HepG2 (cell line): ENCODE measurements around the gene ARHGAP31. TPM values are rescaled to one million over a fixed set of nuclear protein-coding genes. Genes with fewer than 3 reads are reported as not detected.

Experiments
- ATAC-seq: fragments of 200-7000 bp; cut with Tn5 transposase; 3 replicates; pipeline ENCODE4 v1.9.1; 2020; ENCODE audit warnings: mild to moderate bottlenecking, moderate library complexity
- BruUV-seq: library from RNA; stranded (reverse); fragments of 400-500 nt; replicated peaks from 2 replicates; lab custom pipeline; 2021; lab: Mats Ljungman, UMichigan
- CTCF ChIA-PET: fragments of 300-600 bp; formaldehyde crosslinking; extraction: SDS; loops from one replicate; lab custom pipeline; 2021; ENCODE audit warnings: low total read pairs, inconsistent platforms, low intra/inter-chr PET ratio; lab: Yijun Ruan, JAX
- POLR2A ChIA-PET: fragments of 350-600 bp; sonication (Branson Sonifier 250); formaldehyde crosslinking; loops from one replicate; lab custom pipeline; 2020; ENCODE audit warnings: antibody characterized with exemption, inconsistent platforms; lab: Yijun Ruan, JAX
- DNase-seq: peaks from one replicate; pipeline ENCODE4 v3.0.0-alpha.2; 2015; ENCODE audit warnings: low spot score
- FAIRE-seq: peaks from 3 replicates; lab custom pipeline; 2011; peaks lifted over from hg19 to GRCh38; lab: Jason Lieb, UNC
- H2AFZ ChIP-seq: one replicate; pipeline ENCODE4 v1.6.1; 2011; ENCODE audit warnings: low read length, inconsistent platforms
- H3K27ac ChIP-seq: fragments of 300-600 bp; 3 replicates; pipeline ENCODE4 v1.8.0; 2011; ENCODE audit warnings: mixed run types, mild to moderate bottlenecking, mixed read lengths, low read length, inconsistent platforms; ENCODE audit not compliant: insufficient read depth; ENCODE audit errors: extremely low read length
- H3K27me3 ChIP-seq, 2 experiments: fragments of 200-600 bp in 1 of 2; 2 replicates in 1 of 2; 3 replicates in 1 of 2; pipeline versions ENCODE4 v1.6.0 to v1.8.0; 2011; ENCODE audit warnings: low read length in 2 of 2, mild to moderate bottlenecking in 2 of 2, moderate library complexity in 2 of 2, inconsistent platforms in 1 of 2; ENCODE audit not compliant: insufficient read depth in 2 of 2, control insufficient read depth in 1 of 2
- H3K36me3 ChIP-seq, 2 experiments: fragments of 200-600 bp in 1 of 2; replicated peaks in 1 of 2; 2 replicates in 1 of 2; 3 replicates in 1 of 2; pipeline versions ENCODE4 v1.5.1 to v1.8.0; 2011; ENCODE audit warnings: low read length in 2 of 2, inconsistent platforms in 1 of 2; ENCODE audit not compliant: insufficient read depth in 2 of 2, control insufficient read depth in 1 of 2
- H3K4me1 ChIP-seq: 2 replicates; pipeline ENCODE4 v1.5.1; 2012; ENCODE audit warnings: low read length, inconsistent platforms; ENCODE audit not compliant: insufficient read depth
- H3K4me2 ChIP-seq: 2 replicates; pipeline ENCODE4 v1.6.0; 2011; ENCODE audit warnings: low read depth, low read length, inconsistent platforms
- H3K4me3 ChIP-seq, 3 experiments: fragments of 200-600 bp in 1 of 3; sonication (generic), shearing (Covaris generic) in 1 of 3; replicated peaks in 1 of 3; 2 replicates each; pipeline ENCODE4 v1.5.1; 2011 to 2016; ENCODE audit warnings: low read length in 3 of 3, inconsistent platforms in 2 of 3, low read depth in 2 of 3, mild to moderate bottlenecking in 2 of 3, control low read depth in 1 of 3, mixed read lengths in 1 of 3; ENCODE audit not compliant: insufficient read depth in 1 of 3
- H3K79me2 ChIP-seq: one replicate; pipeline ENCODE4 v1.6.1; 2011; ENCODE audit warnings: low read length, inconsistent platforms; ENCODE audit not compliant: insufficient read depth
- H3K9ac ChIP-seq: 2 replicates; pipeline ENCODE4 v1.6.0; 2011; ENCODE audit warnings: mild to moderate bottlenecking, low read depth, low read length, inconsistent platforms; ENCODE audit not compliant: insufficient read depth
- H3K9me3 ChIP-seq: 2 replicates; pipeline ENCODE4 v1.5.1; 2012; ENCODE audit warnings: mild to moderate bottlenecking, low read length
- H4K20me1 ChIP-seq: 2 replicates; pipeline ENCODE4 v1.6.0; 2011; ENCODE audit warnings: inconsistent platforms, mild to moderate bottlenecking, low read length, moderate library complexity; ENCODE audit not compliant: insufficient read depth
- FOXO4 ChIP-seq: sonication (generic); formaldehyde crosslinking; conservative IDR thresholded peaks from 2 replicates; pipeline ENCODE4 v1.8.1; 2023; ENCODE audit warnings: missing genetic modification reagents
- GATAD1 ChIP-seq: IDR thresholded peaks from 2 replicates; pipeline ENCODE4 v1.6.1; 2016; ENCODE audit warnings: missing genetic modification reagents, missing compliant biosample characterization
- GATAD2A ChIP-seq: IDR thresholded peaks from 2 replicates; pipeline ENCODE4 v1.6.1; 2016
- SRF ChIP-seq: IDR thresholded peaks from 2 replicates; pipeline ENCODE4 v1.6.1; 2011; ENCODE audit warnings: mild to moderate bottlenecking, low read depth, low read length, moderate library complexity
- STAG1 ChIP-seq: sonication (generic); formaldehyde crosslinking; IDR thresholded peaks from 2 replicates; pipeline ENCODE4 v1.4.0; 2020; ENCODE audit warnings: missing genetic modification reagents
- ZFP90 ChIP-seq: sonication (generic); formaldehyde crosslinking; IDR thresholded peaks from 2 replicates; pipeline ENCODE4 v1.8.0; 2022; ENCODE audit warnings: missing genetic modification reagents, mild to moderate bottlenecking, inconsistent platforms, borderline replicate concordance
- ZNF274 ChIP-seq: sonication (generic); formaldehyde crosslinking; IDR thresholded peaks from 2 replicates; pipeline ENCODE4 v1.5.1; 2020; ENCODE audit warnings: mild to moderate bottlenecking, missing genetic modification reagents
- ZNF367 ChIP-seq: sonication (generic); formaldehyde crosslinking; IDR thresholded peaks from 2 replicates; pipeline ENCODE4 v1.4.0; 2020; ENCODE audit warnings: missing genetic modification reagents, borderline replicate concordance
- ZNF598 ChIP-seq: sonication (generic); formaldehyde crosslinking; IDR thresholded peaks from 2 replicates; pipeline ENCODE4 v1.5.1; 2020; ENCODE audit warnings: mild to moderate bottlenecking, missing genetic modification reagents, borderline replicate concordance
- WGBS: methylation state at CpG from one replicate; pipeline ENCODE4 v1.1.6; 2017; ENCODE audit warnings: low lambda C conversion rate; 5-methylcytosine and 5-hydroxymethylcytosine counted together
- in situ Hi-C: cut with HindIII; loops from 2 replicates; pipeline ENCODE4 v1.10.0; 2017; ENCODE audit warnings: low pct_unique_long_range_greater_than_20kb; ENCODE audit not compliant: extremely low pct_ligation_motif_present
- intact Hi-C: fragments of 100-400 bp; cut with micrococcal nuclease; formaldehyde crosslinking; loops from one replicate; pipeline ENCODE4 v1.10.0; 2022; ENCODE audit not compliant: unreplicated experiment
- polyA plus RNA-seq, 8 experiments: library from polyadenylated mRNA; depleted of rRNA in 3 of 8; stranded (reverse) in 7 of 8; unstranded in 1 of 8; fragments of >200 nt; fragmentation: Illumina TruSeq in 4 of 8; extraction: Trizol in 4 of 8; gene quantifications; 2 replicates each; pipeline versions ENCODE4 v1.2.1 to v1.2.3, GENCODE V29; 2011 to 2016; ENCODE audit warnings: low read depth in 4 of 8, missing spikeins in 1 of 8, mixed read lengths in 1 of 8; ENCODE audit not compliant: insufficient read depth in 1 of 8
- total RNA-seq, 5 experiments: library from RNA; depleted of rRNA; stranded (reverse); fragments of >200 nt; fragmentation: Illumina TruSeq; extraction: Trizol; gene quantifications; 2 replicates each; pipeline ENCODE4 v1.2.3, GENCODE V29; 2016; ENCODE audit warnings: low read depth in 1 of 5

Gene ARHGAP31
- total and polyA plus RNA-seq, 2 of the 13 experiments (the other 11 are each of a cell fraction or from before 2014, with no cell fraction given), result not detected

DNA sequence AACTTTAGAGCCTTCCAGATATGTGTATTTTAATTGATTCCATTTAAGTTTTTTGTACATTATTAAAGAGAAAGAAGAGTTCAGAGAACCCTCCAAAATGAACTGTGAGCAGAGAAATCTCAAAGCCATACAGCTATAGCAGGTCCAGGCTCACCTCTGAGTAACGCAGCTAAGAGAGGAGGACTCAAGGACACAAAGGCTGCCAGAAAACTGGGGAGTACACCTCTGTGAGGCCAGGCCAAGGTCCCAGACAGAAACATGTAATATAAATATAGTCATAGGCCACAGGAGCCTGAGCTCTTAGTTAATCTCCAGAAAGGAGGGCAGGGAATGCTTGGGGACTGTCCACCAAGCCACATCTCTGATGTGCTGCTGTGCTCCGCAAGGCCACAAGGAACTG is 102.7 kb downstream of the ARHGAP31 start (continued):
- TF ChIP-seq FOXO4 (CRISPR knock-in tag) (no peak), STAG1 (CRISPR knock-in tag) (no peak)

GRCh38 chr3:119400466-119400865 is 106.3 kb downstream of the ARHGAP31 start:
- Histone ChIP-seq H3K79me2 (no peaks in the 10 kb centered on the region), H3K27me3 (no peaks in the 10 kb centered on the region), H2AFZ (no peak overlapping the region)
- ATAC-seq (no peak), DNase-seq (no peak)
- in situ Hi-C loops (loop anchor here (25.0 kb wide), 1 partner anchor 287 kb away; the partner anchor contains the start of gene COX17), intact Hi-C loops (no loop called here)
- BruUV-seq, result no TSS peak
- CTCF ChIA-PET, result no interaction called here
- no peak for TF ChIP-seq GATAD1 (CRISPR knock-in tag)
- TF ChIP-seq SRF, result no peak
- TF ChIP-seq ZNF598 (CRISPR knock-in tag), result no peak
- no peak for TF ChIP-seq GATAD2A (CRISPR knock-in tag)
- TF ChIP-seq, all 625 proteins: peak for 0
- Histone ChIP-seq H3K27ac (no peak overlapping the region), H3K9ac (no peak overlapping the region), H3K9me3 (no peaks in the 10 kb centered on the region), H3K4me2 (no peak overlapping the region), H3K4me3 (no peak overlapping the region), H4K20me1 (no peaks in the 10 kb centered on the region), H3K4me1 (no peaks in the 10 kb centered on the region), H3K36me3 (no peaks in the 10 kb centered on the region)
- POLR2A ChIA-PET, result no interaction called here
- 56% methylated on average over 5 of the region's 5 CpGs for WGBS
- FAIRE-seq, result no peak

DNA sequence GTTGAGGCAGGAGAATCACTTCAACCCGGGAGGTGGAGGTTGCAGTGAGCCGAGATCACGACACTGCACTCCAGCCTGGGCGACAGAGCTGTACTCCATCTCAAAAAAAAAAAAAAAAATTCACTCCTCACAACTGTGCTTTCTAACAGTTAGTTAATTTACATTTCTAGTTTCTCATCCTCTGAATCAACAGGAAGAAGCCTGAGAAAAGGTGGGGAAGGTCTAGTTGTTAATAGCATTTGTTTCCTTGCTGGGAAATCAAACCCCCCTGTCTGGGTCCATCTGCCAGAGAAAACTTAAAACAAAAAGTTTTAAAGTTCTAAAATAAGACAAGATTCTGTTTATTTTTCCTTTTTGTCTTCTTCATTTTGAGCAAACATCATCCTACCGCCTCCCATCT is 106.9 kb downstream of the ARHGAP31 start:
- Histone ChIP-seq H4K20me1 (no peaks in the 10 kb centered on the region), H3K4me1 (no peaks in the 10 kb centered on the region), H3K9ac (no peak overlapping the region), H2AFZ (no peak overlapping the region), H3K4me2 (no peak overlapping the region), H3K4me3 (no peak overlapping the region), H3K79me2 (no peaks in the 10 kb centered on the region), H3K27ac (no peak overlapping the region), H3K9me3 (no peaks in the 10 kb centered on the region), H3K36me3 (no peaks in the 10 kb centered on the region), H3K27me3 (no peaks in the 10 kb centered on the region)
- TF ChIP-seq ZFP90 (CRISPR knock-in tag) (no peak), ZNF274 (CRISPR knock-in tag) (no peak), ZNF367 (no peak)
- DNase-seq (no peak), FAIRE-seq (no peak), ATAC-seq (no peak)
- 69% methylated on average over 5 of the region's 5 CpGs for WGBS
- ChIA-PET CTCF (no interaction called here), POLR2A (no interaction called here)
- in situ Hi-C loops, result loop anchor here (25.0 kb wide), 1 partner anchor 286 kb away; the partner anchor contains the start of gene COX17
- no TSS peak for BruUV-seq
- intact Hi-C loops, result no loop called here
